HCT116 (cell line): Measurements from ENCODE around the gene CCL8.

Experiments used
- CEBPB ChIP-seq: IDR thresholded peaks from 2 replicates; pipeline ENCODE4 v1.6.1; 2012; ENCODE audit warnings: low read depth
- EZH2phosphoT487 ChIP-seq: fragments of 200-600 bp; IDR thresholded peaks from 2 replicates; pipeline ENCODE4 v1.6.1; 2018; ENCODE audit warnings: antibody characterized with exemption, borderline replicate concordance
- POLR2A ChIP-seq: IDR thresholded peaks from 2 replicates; pipeline ENCODE4 v1.7.0; 2011; ENCODE audit warnings: borderline replicate concordance; ENCODE audit not compliant: insufficient read depth, insufficient read length; ENCODE audit errors: extremely low read depth
- RAD21 ChIP-seq: IDR thresholded peaks from 2 replicates; pipeline ENCODE4 v1.6.1; 2012; ENCODE audit warnings: low read depth, mild to moderate bottlenecking
- SP1 ChIP-seq: IDR thresholded peaks from 2 replicates; pipeline ENCODE4 v1.6.1; 2012; ENCODE audit warnings: low read depth
- TCF7L2 ChIP-seq: IDR thresholded peaks from 2 replicates; pipeline ENCODE4 v1.7.0; 2011; ENCODE audit warnings: borderline replicate concordance, inconsistent platforms; ENCODE audit not compliant: insufficient read depth, insufficient read length; ENCODE audit errors: extremely low read depth
- YY1 ChIP-seq: IDR thresholded peaks from 2 replicates; pipeline ENCODE4 v1.6.1; 2011; ENCODE audit warnings: low read length, low read depth, moderate library complexity, mild to moderate bottlenecking; ENCODE audit not compliant: insufficient replicate concordance; ENCODE audit errors: extremely low read depth
- TF ChIP-seq, protein P1 (sequence below): IDR thresholded peaks from 2 replicates; pipeline ENCODE4 v1.6.1; 2012
- TF ChIP-seq, protein P2 (sequence below), 3 experiments: fragments of 200-600 bp in 1 of 3; sonication (generic) in 1 of 3; IDR thresholded peaks in 2 of 3; conservative IDR thresholded peaks in 1 of 3; 2 replicates each; pipeline ENCODE4 v1.5.1; 2012 to 2017; ENCODE audit warnings: low read depth in 2 of 3, low read length in 2 of 3, antibody characterized with exemption in 1 of 3, borderline replicate concordance in 1 of 3, control low read depth in 1 of 3, mild to moderate bottlenecking in 1 of 3, mixed read lengths in 1 of 3, mixed run types in 1 of 3, moderate library complexity in 1 of 3; ENCODE audit not compliant: insufficient read depth in 1 of 3

DNA sequence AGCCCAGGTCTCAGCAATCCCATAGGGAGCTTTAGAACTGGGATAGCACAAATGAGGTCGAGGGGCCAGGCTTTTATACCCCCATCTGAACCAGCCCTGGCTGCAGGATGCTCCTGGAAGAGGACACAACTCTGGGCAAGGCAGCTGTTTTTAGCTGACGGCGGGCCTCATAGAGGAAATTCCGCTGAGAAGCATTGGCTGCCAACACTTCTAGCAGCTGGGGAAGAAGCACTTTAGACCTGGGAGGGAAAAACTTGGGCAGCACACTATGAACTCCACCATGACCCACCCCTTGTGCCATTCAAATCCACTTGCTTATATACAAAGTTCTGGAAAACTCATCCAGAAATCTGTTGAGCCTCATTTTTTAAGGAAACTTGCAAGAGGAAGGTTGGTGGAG lies 28.6 kb upstream of the CCL8 start:
- no peak for TF ChIP-seq TCF7L2
- no peak for TF ChIP-seq RAD21
- TF ChIP-seq, protein P1, sequence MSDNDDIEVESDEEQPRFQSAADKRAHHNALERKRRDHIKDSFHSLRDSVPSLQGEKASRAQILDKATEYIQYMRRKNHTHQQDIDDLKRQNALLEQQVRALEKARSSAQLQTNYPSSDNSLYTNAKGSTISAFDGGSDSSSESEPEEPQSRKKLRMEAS = no peak
- no peak for TF ChIP-seq YY1
- no peak for TF ChIP-seq POLR2A
- no peak for TF ChIP-seq EZH2phosphoT487
- TF ChIP-seq, protein P2, sequence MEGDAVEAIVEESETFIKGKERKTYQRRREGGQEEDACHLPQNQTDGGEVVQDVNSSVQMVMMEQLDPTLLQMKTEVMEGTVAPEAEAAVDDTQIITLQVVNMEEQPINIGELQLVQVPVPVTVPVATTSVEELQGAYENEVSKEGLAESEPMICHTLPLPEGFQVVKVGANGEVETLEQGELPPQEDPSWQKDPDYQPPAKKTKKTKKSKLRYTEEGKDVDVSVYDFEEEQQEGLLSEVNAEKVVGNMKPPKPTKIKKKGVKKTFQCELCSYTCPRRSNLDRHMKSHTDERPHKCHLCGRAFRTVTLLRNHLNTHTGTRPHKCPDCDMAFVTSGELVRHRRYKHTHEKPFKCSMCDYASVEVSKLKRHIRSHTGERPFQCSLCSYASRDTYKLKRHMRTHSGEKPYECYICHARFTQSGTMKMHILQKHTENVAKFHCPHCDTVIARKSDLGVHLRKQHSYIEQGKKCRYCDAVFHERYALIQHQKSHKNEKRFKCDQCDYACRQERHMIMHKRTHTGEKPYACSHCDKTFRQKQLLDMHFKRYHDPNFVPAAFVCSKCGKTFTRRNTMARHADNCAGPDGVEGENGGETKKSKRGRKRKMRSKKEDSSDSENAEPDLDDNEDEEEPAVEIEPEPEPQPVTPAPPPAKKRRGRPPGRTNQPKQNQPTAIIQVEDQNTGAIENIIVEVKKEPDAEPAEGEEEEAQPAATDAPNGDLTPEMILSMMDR (IDR thresholded peaks at IDR 0.05 in 2 of 3, conservative IDR thresholded peaks at IDR 0.05 in 1 of 3; ENCODE audit: borderline replicate concordance in 1 of 3, insufficient read depth in 1 of 3, low read depth in 2 of 3, low read length in 2 of 3) = no peak
- TF ChIP-seq SP1 = no peak
- TF ChIP-seq CEBPB = no peak
